CD4-positive, alpha-beta T cell treated with Interleukin-2 at 100 ng/mL for 4 hours (primary cell): ENCODE data around the gene COPZ1.
A peak's percentile ranks its signal among the peaks of the same experiment; 100 is the strongest.
"Not testable (repeated sequence)": the region's sequence is repeated elsewhere in the genome, so short reads cannot be mapped to it uniquely, and the experiment has no call there.

ENCODE experiments used
- DNase-seq: peaks from one replicate; pipeline ENCODE4 v3.0.0-alpha.2; 2020; ENCODE audit warnings: low spot score

Gene COPZ1, protein sequence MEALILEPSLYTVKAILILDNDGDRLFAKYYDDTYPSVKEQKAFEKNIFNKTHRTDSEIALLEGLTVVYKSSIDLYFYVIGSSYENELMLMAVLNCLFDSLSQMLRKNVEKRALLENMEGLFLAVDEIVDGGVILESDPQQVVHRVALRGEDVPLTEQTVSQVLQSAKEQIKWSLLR

DNA sequence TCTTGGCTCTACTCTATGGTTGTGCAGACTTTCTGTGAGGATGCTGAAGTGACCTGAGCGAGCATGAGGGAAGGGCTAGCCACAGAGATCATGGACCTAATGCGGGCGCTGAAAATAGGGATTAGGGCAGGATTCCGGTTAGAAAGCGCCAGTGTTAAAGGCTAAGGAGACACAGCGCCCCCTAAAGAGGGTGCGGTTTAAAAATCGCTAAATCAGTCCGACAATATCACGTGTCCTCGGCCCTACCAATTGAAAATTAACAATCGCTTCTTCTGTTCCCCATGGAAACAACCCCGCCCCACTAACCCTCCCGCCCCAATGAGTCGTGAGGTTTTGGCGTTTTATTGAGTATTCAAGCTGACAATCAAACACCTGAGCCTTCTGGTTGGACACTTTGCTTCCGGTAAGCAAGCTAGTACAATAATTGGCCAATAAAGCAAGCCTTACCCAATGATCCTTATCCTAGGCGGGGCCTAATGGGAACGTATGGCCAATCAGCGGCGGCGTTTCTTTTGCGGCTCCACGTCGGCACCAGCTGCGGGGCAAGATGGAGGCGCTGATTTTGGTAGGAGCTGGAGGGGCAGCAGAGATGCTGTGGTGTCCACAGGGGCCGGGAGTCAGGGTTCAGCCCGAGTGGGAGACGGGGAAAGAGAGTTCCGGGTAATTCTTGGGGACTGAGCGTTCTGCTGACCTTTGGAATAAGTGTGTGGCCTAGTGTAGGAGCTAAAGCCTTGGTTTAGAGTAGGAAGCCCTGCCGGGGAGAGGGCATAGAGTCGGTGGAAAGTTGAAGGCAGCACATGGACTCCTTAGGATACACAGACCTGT lies at the start of gene COPZ1:
Gene COPZ1 (plus strand): TSS at position 515 of the 825 bp plus-strand sequence. CDS start 33 bp downstream, at position 548.
- peak; percentile 98 for DNase-seq

DNA sequence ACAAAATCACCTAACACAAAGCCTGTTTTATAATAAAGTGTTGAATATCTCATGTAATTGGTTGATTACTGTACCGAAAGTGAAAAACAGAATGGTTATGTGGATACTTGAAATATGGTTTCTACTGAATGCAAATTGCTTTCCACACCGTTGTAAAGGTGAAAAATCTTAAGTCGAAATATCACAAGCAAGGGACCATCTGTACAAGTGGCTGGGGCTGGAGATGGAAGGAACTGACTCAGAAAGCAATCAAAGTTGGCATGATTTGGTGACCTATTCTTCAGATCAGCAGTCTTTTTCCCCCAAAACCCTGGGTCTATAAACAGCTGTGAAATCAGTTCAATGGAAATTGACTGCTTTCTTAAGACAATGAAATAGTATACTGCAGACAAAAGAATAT lies 48.6 kb upstream of the COPZ1 start:
- DNase-seq = no peak

DNA sequence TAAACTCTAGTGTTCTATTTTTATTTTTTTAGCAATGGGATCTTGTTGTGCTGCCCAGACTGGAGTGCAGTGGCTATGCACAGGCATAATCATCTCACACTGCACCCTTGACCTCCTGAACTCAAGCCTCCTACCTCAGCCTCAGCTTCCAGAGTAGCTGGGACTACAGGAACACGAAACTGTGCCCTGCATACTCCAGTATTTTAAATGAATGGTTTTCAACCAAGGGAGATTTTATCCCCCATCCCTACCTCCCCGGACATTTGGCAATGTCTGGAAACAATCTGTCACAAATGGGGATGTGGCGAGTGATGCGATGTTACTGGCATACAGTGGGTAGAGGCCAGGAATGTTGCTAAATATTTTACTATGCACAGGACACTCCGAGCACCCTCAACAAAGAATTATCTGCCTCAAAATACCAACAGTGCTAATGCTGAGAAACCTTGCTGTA lies 47.1 kb upstream of the COPZ1 start:
- no peak for DNase-seq

DNA sequence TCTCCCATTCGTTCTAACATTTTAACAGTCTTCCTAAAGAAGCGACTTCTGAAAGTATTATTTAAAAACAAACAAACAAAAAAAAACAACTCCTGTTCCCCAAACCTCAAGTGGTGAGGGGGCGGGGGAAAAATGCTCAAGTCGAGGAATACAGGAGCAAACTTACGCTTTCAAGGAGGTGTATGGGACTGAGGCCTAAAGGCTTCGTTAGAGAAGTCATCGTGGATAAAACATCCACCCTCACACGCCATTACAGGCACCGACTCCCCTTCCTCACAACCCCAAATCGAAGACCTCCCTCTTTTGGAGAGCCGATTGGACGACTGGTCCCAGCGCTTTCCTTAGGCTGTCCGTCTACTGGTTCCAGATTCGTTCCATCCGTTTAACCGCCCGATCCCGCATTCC lies 45.7 kb upstream of the COPZ1 start:
- no peak for DNase-seq

DNA sequence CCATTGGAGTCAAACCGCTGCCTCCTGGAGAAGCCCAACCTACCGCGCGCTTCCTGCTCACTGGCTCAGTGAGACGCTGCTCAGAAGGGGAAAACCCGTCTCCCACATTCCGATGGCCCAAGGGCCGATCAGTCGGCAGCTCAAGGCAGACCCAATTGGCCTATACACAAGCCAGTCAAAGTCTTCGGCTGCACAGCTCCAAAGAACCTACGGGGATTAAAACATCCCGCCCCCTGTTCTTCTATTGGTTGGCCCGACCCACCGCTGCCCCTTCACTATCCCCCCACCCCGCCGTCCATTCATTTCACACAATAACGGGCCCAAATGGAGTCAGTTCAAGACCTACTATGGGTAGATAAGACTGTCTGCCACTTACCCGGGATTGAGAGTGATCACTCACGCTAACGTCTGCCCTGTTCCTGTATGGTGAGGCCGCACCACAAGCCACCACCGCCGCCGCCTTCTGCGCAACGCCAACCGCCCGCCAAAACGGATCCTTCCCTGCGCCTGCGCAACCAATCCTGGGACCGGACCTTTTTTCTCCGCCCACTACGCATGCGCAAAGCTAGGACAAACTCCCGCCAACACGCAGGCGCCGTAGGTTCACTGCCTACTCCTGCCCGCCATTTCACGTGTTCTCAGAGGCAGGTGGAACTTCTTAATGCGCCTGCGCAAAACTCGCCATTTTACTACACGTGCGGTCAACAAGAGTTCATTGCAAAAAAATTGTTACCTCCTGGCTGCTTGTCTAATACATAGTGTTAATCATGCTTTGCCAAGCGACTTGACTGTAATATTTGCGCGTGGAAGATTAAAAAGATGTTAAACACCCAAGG lies 45.1 kb upstream of the COPZ1 start, which contains the start of gene CBX5:
Gene CBX5 (minus strand): TSS at position 491 of the 836 bp plus-strand sequence. CDS start 22,472 bp downstream, outside the sequence.
- peak; percentile 100 for DNase-seq

DNA sequence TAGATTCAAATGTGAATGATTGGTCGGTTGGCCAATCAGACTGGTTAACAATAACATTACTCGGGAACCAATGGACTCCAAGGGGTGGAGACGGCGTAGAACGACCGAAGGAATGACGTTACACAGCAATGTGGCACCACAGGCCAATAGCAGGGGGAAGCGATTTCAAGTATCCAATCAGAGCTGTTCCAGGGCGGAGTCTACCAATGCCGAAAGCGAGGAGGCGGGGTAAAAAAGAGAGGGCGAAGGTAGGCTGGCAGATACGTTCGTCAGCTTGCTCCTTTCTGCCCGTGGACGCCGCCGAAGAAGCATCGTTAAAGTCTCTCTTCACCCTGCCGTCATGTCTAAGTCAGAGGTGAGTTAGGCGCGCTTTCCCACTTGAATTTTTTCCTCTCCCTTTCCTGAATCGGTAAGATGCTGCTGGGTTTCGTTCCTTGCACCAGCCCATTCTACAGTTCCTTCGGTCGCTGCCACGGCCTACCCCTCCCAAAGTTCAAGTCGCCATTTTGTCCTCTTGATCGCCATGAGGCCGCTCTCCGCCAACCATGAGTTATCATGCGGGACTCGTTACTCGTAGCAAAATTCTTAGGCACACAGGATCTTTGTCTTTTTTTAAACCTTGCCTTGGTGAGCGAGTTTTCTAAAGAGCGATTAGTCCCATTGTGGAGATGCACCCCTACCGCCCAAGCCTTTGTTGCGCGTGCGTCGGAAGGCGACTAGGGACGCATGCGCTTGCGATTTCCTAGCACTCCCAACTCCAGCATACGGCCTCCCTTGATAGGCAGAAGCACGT lies 44.3 kb upstream of the COPZ1 start, which contains the start of gene HNRNPA1:
Gene HNRNPA1 (plus strand): TSS at position 259 of the 793 bp plus-strand sequence. CDS start 82 bp downstream, at position 341.
- peak; percentile 99 for DNase-seq

DNA sequence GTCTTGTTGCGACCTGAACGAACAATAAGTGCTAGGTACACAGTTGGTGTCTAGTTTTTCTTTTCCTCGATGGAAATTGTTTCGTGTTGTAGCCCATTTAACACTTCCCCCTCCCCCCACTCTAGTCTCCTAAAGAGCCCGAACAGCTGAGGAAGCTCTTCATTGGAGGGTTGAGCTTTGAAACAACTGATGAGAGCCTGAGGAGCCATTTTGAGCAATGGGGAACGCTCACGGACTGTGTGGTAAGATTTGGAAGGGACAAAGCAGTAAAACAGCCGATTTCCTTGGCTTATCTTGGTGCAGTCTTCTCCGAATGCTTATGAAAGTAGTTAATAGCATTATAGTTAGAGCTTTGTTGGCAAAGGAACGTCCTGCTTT lies 43.7 kb upstream of the COPZ1 start:
- DNase-seq = not testable (repeated sequence)

DNA sequence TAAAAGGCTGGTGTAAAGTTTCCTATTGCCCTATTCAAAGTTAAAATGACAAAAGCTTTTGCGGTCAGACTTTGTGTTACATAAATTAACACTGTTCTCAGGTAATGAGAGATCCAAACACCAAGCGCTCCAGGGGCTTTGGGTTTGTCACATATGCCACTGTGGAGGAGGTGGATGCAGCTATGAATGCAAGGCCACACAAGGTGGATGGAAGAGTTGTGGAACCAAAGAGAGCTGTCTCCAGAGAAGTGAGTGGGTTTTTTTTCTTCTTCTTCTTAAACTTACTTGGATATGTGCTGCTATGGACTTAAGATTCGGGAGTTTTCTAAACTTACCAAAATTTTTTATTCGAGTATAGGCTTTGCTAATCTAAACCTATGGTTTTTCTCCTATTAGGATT lies 43.2 kb upstream of the COPZ1 start:
- not testable (repeated sequence) for DNase-seq

DNA sequence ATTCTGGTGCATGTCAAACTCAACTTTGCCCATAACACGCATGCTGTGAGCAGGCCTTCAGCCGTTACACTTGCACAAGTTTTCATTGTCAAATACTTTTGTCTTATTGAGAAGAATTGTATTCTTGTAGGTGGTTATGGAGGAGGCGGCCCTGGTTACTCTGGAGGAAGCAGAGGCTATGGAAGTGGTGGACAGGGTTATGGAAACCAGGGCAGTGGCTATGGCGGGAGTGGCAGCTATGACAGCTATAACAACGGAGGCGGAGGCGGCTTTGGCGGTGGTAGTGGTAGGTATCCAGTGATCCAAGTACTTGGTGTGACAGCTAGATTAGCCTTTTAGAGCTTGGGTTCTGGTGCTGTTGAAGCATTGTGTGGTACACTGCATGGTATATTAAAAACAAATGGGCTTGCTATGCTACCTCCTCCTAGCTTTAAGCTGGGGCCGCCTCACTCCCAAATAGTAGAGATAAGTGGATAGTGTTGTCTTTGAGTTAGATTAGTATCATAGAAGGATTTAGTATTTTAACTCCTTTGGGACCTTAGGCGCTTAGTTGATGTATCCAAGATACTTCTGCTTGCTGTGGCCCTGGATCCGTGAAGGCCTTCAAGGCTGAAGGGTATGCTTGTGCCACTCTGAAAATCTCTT lies 41.9 kb upstream of the COPZ1 start:
- DNase-seq = no peak

DNA sequence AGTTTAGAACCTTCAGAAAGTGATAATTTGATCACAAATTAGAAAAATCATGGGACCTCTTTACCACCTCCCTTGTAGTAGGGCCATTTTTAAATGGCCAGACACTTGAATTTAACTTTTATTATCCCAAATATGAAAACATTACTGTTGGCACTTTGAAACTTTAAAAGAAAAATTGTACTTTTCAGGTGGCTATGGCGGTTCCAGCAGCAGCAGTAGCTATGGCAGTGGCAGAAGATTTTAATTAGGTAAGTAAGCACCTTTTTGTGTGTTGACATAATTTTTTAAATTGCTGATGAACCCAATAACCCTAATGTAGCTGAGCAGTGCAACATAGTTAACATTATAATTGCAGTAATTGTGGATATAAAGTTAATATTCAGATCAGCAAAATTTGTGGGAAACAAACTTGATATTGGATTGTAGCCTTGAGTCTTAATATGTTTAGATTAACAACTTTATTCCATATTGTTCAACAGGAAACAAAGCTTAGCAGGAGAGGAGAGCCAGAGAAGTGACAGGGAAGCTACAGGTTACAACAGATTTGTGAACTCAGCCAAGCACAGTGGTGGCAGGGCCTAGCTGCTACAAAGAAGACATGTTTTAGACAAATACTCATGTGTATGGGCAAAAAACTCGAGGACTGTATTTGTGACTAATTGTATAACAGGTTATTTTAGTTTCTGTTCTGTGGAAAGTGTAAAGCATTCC lies 40.7 kb upstream of the COPZ1 start:
- not testable (repeated sequence) for DNase-seq

DNA sequence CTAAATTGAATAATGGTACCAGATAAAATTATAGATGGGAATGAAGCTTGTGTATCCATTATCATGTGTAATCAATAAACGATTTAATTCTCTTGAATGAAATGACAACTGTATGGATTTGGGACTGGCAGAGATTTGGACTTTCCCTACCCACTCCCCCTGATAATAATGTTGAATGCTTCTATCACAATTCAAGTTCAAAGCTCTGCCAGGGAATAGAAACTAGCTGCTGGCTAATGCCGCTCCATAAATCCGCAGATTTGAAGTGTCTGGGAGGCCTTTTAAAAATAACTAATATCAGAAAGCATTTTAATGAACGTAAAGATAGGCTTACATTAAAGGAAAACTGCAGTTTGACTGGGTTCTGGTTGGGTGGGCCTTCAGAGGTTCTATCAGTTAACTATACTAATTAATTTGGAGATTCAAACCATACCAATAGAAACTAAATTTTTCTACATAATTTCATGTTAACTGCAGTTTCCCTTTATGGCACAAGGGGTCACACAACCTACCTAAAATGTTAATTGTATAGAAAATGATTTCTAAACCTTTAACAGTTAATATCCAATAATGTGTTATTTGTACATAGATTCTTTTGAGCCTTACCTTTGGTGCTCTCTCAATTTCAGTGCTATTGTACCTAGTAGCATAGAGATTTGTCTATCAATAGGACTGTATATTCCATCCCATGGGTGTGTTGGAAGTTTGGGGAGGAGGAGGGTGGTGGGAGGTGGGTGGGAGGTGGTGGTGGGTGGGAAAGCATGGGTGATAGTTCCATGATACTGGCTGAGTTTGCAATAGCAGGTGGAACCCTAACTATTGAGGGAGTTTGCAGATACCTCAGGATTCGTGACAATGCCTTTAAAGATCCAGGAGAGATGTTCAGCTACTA lies 39.5 kb upstream of the COPZ1 start:
- DNase-seq = no peak

DNA sequence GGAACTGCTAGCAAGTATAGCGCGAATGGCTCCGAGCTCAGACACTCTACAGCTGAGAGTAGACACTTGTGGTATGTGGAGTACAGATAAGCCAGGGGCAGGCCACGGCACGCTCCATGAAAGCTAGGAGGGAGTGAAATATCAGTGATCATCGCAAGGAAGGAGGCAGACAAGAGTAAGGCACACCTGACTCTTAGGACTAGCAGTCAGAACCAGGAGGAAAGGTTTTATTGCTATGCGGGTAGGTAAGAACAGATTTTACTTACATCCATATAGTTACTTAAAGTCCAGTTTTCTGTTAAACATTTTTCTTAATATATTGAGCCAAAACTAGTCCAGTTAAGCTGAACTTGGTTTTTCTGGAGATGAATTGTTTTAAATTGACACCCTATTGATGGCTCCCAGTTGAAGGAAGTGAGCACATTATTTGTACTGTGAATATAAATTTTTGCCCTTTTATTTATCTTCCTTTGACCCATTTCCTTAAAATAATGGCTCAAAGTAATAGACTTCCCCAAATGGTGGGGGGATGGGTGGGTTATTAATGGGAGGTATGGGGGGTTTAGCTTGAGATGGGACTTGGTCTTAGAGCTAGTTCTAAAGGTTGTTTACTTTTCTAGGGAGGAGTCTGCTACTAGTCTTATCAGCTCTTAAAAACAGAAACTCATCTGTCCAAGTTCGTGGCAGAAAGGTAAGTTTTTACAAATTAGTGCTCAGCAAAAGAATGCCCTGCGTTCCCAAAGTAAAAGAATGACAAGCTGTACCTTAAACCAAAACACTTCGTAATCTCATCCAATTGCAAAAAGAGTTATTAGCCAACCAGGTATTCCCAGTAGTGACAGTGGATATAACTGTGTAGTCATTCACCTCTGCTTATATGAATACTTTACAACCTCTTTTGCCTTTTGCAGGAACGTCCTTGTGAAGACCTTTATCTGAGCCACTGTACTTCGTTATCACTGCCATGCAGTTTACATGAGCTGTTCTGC lies 38.6 kb upstream of the COPZ1 start:
- no peak for DNase-seq

DNA sequence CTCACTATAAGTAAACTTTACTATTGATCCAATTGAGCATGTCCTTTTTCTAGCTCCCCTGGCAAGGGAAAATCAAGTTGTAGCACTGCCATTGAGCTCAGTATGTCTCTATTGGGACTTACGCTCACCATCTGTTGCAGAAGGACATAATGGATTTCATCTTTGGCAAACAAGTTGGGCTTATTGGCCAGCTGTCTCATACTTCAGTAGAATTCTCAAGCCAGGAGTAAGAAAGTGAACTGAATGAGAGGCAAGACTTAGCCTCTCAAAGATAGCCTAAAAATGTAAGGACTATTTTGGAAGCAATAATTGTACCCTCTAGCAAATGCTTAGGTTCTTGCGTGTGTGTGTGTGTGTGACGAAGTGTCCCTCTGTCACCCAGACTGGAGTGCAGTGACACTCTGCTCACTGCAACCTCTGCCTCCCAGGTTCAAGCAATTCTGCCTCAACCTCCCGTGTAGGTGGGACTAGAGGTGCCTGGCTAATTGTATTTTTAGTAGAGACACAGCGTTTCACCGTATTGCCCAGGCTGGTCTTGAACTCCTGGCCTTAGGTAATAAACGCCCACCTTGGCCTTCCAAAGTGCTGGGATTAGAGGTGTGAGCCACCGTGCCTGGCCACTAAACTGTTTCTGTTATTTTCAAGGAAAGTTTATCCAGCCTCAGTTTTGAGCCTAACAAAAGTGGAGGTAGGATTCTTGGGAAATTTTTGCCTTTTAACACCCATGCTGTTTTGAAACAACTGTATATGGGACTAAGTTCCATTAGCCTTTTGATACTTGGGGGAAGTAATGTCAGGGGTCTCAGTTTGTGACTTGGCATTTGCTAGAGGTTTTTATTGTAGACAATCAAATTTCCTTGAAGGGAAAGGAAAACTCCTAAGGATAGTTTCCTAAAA lies 37.4 kb upstream of the COPZ1 start:
- no peak for DNase-seq

DNA sequence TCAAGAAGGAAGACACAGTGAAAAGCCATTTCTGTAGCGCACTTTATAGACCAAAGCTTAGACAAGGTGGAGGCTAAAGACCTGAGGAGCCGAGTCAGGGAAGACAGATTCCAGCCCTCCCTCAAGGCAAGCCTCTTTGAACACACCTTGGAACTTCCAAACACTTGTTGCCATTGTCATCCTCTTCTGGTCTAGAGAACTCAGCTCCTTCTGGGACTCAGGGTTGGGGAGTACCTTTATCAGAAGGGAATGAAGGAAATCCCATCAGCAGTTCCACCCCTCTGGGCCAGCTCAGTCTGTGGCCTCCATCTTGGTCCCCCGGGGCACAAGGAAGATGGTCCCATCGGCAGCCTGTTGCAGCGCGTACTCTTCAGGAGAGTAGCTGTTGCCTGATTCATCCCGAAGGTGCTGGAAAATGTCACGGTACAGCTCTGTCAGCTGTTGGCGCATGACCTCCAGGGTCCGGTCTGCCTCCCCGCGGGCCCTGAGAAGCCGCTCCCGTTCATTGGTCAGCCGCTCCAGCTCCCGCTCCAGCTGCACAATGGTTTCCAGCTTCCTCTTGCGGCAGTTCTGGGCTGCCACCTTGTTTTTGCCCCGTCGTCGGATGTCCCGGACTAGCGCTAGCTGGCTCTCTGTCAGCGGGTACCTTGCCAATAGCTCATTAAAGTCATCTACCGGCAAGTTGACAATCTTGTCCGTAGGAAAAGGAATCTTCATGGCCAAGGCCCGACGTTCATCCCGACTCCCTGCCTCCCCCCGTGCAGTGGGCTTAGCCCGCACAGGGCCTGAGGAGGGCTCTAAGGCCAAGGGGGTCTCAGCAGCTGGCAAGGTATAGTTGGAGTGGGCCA lies 32.6 kb upstream of the COPZ1 start:
- DNase-seq = no peak

DNA sequence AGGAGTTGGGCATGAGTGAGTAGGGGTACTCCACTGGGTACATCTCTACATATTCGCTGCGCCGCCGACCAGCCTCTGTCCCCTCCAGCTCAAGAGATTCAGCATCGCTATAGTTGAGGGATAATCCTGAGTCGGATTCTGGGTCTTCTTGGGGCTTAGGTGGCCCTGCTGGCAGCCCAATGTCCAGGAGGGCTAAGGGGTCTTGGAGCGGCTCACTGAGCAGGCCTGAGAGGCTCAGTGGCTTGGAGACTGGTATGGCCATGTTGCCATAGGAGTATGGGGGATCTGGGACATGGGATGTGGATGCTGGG lies 32.0 kb upstream of the COPZ1 start:
- no peak for DNase-seq
